Stimulated activated CD8-positive, alpha-beta memory T cell treated with anti-CD3 and anti-CD28 coated beads, Interleukin-12 subunit alpha, Interleukin-12 subunit beta, amount 100 ng/mL, for 24 hours (primary cell): ENCODE measurements around the gene MAD1L1.
"Not testable (repeated sequence)": the region's sequence is repeated elsewhere in the genome, so short reads cannot be mapped to it uniquely, and the experiment has no call there.

Source experiments
- DNase-seq: peaks from one replicate; pipeline ENCODE4 v3.0.0-alpha.2; 2020; ENCODE audit errors: extremely low read depth

The MAD1L1 gene

GRCh38 chr7:1823376-1824150, 409.2 kb downstream of the MAD1L1 start:
- no peak for DNase-seq

- DNase-seq = no peak
Observed at GRCh38 chr7:1819259-1819841, 413.4 kb downstream of the MAD1L1 start.

- DNase-seq = no peak
Observed at GRCh38 chr7:1818575-1819258, 414.0 kb downstream of the MAD1L1 start.

- DNase-seq = no peak
Observed at GRCh38 chr7:1817061-1817712, 415.6 kb downstream of the MAD1L1 start.

DNA sequence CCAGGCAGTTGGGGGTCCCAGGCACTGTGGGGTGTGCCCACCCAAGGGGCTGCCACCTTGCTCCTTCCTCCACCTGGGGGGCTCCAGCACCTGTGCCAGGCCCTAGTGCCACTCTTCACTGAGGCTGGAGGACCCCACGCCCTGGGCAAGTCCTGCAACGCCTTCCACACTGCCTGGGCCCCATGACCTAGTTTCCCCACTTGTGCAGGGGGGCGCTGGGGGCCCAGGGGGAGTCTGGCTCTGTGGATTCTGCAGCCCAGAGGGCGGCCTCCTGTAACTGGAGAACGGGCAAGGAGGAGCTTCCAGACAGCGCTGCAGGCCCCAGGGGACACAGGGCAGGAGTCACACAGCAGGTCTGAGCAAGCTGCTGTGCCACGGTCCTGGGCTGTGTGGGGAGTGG, 416.3 kb downstream of the MAD1L1 start:
- not testable (repeated sequence) for DNase-seq

GRCh38 chr7:1815551-1816281, 417.0 kb downstream of the MAD1L1 start:
- not testable (repeated sequence) for DNase-seq

DNA sequence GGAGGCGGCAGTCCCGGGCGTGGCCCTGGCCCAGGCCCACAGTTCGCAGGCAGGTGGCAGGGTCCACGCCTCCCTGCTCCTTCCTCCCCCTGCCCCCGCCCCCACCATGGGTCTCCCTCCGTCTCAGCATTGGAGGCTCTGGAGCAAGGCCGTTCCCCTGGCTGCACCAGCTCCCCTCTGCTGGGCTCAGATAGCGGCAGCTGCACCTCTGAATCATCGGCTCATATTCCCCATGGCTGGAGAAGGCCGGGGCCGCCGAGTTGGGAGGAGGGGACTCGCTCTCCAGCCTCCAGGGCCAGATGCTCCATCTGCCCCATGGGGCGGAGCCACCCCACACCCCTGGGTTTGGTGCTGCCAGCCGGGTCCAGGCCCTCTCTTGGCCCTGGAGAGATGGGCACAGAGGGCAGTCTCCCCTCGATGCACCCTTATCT, 417.7 kb downstream of the MAD1L1 start:
- DNase-seq = no peak

DNA sequence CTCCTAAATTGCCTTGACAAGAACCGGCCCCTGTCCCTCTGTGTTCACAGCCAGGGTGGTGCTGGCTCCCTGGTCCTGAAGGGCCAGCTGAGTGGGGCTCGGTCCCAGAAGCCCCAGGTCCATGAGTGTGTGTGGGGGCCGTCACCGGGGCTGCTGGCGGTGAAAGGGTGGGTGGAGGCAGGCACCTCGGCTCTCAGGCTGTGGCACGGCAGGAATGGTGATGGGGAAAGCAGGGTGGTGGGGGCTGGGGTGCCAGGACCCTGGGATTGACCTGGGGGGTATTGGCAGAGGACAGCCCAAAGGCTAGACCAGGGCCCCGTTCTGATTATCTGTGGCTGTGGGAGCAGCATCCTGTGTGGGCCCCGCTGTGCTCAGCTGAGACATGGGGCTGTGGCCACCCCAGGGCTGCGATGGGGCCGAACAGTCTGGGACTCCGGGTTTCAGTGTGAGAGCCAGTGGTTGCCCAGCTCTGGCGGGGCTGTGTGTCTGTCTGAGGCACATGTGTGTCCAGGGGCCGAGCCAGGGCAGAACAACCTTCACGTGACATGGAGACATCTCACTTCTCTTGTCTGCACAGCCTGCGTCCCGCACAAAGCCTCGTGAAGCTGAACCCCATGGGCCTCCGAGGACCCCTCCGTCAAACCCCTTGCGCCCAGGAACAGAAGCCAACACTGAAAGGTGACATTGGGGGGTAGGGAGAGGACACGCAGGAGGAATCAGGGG, 418.5 kb downstream of the MAD1L1 start:
- DNase-seq = no peak

DNA sequence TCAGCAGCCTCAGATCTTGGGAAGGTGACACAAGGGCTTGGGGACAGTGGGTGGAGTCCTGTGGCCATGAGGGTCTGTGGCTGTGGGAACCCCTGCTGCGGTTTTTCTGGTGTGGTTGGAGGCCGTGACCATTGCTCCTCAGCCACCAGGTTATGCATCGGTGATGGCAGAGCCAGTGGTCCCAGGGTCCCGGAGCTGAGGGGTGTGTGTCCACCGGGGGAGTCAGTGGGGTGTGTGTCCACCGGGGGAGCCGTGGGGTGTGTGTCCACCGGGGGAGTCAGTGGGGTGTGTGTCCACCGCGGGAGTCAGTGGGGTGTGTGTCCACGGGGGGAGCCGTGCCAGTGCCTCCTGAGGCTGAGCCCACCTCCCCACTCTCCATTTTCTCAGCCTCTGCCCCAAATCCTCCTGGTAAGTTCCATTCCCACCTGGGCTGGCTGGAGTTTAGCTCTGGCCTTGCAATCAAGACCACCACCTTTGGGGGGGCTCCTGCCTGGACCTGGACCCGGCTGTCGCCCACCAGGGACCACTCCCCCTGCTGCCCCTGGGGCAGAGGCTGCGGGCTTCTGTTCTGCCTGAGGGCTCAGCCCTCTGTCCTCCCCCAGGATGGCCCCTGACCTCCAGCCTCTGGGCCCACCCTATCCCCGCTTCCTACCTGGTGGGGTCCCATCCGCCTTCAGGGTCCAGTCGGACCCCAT, 419.2 kb downstream of the MAD1L1 start:
- no peak for DNase-seq

GRCh38 chr7:1812509-1813393, 420.0 kb downstream of the MAD1L1 start:
- DNase-seq = no peak

- no peak for DNase-seq
Observed at GRCh38 chr7:1811850-1812508, 420.8 kb downstream of the MAD1L1 start.

DNA sequence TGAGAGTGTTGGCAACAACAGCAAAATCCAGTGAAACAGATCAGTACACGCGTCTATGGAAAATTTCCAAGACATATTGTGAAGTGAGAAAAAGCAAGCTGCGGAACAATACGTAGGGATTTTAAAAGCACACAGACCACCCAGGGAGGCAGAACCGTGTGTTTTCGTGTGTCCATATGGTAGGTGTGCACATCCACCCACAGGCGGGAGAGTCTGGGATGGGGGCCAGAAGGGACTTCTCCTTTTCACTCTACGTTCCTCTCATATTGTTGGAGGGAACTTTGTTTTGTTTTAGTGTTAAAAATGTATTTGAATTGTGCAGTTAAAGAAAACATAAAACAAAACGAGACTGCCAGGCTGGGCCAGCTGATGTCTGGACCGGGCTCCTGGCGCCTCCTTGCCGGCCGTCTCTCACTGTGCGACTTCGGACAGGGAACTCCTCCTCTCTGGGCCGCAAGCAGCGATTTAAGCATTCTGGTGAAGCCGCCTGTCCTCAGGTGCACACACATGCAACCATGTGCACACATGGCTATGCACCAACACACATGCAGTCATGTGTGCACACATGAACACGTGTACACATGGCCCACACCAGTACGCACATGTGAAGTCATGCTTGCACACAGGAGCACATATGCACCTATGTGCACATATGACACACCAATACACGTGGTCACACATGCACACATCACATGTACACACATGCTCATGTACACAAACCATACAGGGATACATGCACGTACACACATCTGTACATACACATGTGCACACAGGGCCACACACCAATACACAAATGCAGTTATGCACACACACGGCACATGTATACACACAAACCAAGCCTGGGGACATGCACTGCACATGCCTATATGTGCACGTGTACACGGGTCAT, 421.5 kb downstream of the MAD1L1 start:
- no peak for DNase-seq

- DNase-seq = no peak
Observed at GRCh38 chr7:1810521-1810920, 422.2 kb downstream of the MAD1L1 start.

DNA sequence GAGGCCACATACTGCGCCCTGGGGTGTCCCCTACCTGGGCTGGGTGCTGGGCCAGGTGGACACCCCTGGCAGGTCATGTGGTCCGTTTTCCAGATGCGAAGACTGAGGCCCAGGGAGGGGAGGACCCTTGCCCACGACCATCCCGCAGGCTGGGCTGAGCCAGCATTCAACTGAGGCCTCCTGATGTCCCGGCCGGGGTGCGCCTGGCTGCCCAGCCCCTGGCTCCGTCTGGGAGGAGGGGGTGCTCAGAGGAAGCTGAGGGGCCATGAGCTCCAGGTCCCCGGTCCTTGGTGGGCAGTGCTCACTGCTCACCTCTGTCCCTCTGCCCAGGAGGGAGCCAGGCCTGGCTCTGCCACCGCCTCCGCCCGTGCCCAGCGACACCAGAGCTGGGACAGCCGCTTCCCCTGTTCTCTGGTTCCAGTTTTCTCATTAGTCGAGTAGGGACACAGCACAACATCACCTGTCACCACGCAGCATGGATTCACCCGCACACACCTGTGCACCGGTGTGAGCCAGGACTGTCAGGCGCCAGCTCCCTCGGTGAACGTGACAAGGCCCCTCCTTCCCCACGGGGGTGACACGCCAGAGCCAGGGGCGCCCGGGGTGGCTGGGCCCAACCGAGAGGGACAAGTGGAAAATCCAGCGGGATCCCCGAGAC, 423.0 kb downstream of the MAD1L1 start:
- DNase-seq = no peak

GRCh38 chr7:1809070-1809469, 423.7 kb downstream of the MAD1L1 start:
- DNase-seq = no peak

DNA sequence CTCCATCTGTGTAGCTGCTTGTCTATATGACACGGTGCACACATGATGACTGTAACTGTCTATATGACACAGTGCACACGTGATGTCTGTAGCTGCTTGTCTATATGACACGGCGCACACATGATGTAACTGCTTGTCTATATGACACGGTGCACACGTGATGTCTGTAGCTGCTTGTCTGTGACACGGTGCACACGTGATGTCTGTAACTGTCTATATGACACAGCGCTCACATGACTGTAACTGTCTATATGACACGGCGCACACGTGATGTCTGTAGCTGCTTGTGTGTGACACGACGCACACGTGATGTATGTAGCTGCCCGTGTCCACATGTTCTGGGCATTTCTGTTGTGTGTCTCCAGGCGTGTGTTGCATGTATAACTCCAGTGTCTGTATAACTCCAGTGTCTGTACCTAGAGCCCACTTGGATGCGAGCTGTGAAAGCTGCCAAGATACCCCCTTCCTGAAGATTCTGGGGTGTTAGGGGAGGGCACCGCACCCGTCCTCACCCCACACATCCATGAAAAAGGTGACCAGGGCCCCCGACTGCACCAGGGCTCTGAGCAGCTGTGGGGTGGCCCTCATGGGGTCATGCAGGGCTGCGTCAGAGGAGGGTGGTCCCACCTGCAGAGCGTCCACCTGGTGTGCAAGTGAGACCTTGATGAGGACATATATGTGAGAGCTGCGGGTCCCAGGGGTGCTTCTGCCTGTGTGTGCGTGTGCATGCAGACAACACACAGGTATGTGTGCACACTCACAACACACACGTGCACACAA, 424.7 kb downstream of the MAD1L1 start:
- DNase-seq = no peak

GRCh38 chr7:1806354-1806753, 426.4 kb downstream of the MAD1L1 start:
- no peak for DNase-seq
